ENCODE results near the gene UBR4. TPM values are rescaled to one million over a fixed set of nuclear protein-coding genes. Genes with fewer than 3 reads are reported as not detected.

Gene UBR4
- total RNA-seq, 2 experiments from 2014 or later = 116 to 125 TPM

- intact Hi-C loops (cut with DNase I, micrococcal nuclease) = no loop called here
- H3K9me3 ChIP-seq (ENCODE audit: control insufficient read depth in 1 of 2, insufficient read depth in 1 of 2, low read length in 2 of 2) = peaks cover 0 to 8% of the 10 kb centered on the region in 2 experiments
- no peaks in the 10 kb centered on the region for H3K27me3 Mint-ChIP-seq
- peaks cover 5% of the 10 kb centered on the region for H3K4me1 Mint-ChIP-seq (ENCODE audit: low read depth)
- no peak overlapping the region for H3K4me3 ChIP-seq (ENCODE audit: low read length)
- no peak overlapping the region for H3K27ac Mint-ChIP-seq
- ATAC-seq (ENCODE audit: poor library complexity) (no peak), DNase-seq (no peak)
- H3K36me3 Mint-ChIP-seq (ENCODE audit: low read depth) = no peaks in the 10 kb centered on the region
- POLR2A ChIA-PET = no interaction called here
- H3K4me1 ChIP-seq (ENCODE audit: insufficient read depth, low read length) = peaks cover 4% of the 10 kb centered on the region
- CTCF ChIA-PET = no interaction called here
- H3K27me3 ChIP-seq (ENCODE audit: control insufficient read depth in 1 of 2, insufficient read depth in 2 of 2, low read length in 2 of 2) = peaks cover 2 to 4% of the 10 kb centered on the region in 2 experiments
- H3K27ac ChIP-seq (ENCODE audit: low read depth in 1 of 2, low read length in 2 of 2) = no peak overlapping the region
- H3K9me3 Mint-ChIP-seq = no peaks in the 10 kb centered on the region
- no peak for TF ChIP-seq CTCF (IDR thresholded peaks at IDR 0.05)
- H3K4me3 Mint-ChIP-seq = no peak overlapping the region
- no peaks in the 10 kb centered on the region for H3K36me3 ChIP-seq (ENCODE audit: insufficient read depth, low read length)
Measured at GRCh38 chr1:19028546-19029129, 181.4 kb downstream of the UBR4 start.

GRCh38 chr1:19028110-19028509 is 182.0 kb downstream of the UBR4 start:
- no peaks in the 10 kb centered on the region for H3K9me3 Mint-ChIP-seq
- intact Hi-C loops (cut with DNase I, micrococcal nuclease) = no loop called here
- H3K36me3 ChIP-seq (ENCODE audit: insufficient read depth, low read length) = no peaks in the 10 kb centered on the region
- H3K4me3 ChIP-seq (ENCODE audit: low read length) = no peak overlapping the region
- peaks cover 4% of the 10 kb centered on the region for H3K4me1 ChIP-seq (ENCODE audit: insufficient read depth, low read length)
- peaks cover 5% of the 10 kb centered on the region for H3K4me1 Mint-ChIP-seq (ENCODE audit: low read depth)
- peaks cover 0 to 8% of the 10 kb centered on the region in 2 experiments for H3K9me3 ChIP-seq (ENCODE audit: control insufficient read depth in 1 of 2, insufficient read depth in 1 of 2, low read length in 2 of 2)
- no peak overlapping the region for H3K27ac Mint-ChIP-seq
- H3K27me3 ChIP-seq (ENCODE audit: control insufficient read depth in 1 of 2, insufficient read depth in 2 of 2, low read length in 2 of 2) = peaks cover 2 to 6% of the 10 kb centered on the region in 2 experiments
- no peak overlapping the region for H3K27ac ChIP-seq (ENCODE audit: low read depth in 1 of 2, low read length in 2 of 2)
- TF ChIP-seq CTCF (IDR thresholded peaks at IDR 0.05) = no peak
- POLR2A ChIA-PET = no interaction called here
- DNase-seq (peak in 1 of 14 experiments; percentile 10), ATAC-seq (ENCODE audit: poor library complexity) (no peak)
- CTCF ChIA-PET = no interaction called here
- H3K36me3 Mint-ChIP-seq (ENCODE audit: low read depth) = no peaks in the 10 kb centered on the region
- H3K27me3 Mint-ChIP-seq = no peaks in the 10 kb centered on the region
- no peak overlapping the region for H3K4me3 Mint-ChIP-seq

Other genes starting within 250 kb of the UBR4 start
- gene EMC1, start 41.3 kb upstream of the UBR4 start, total RNA-seq = 10 to 100 TPM; 21.9 to 22.2 TPM
- gene MRTO4, start 41.5 kb upstream of the UBR4 start, total RNA-seq = 10 to 100 TPM; 10.2 to 12.0 TPM
- gene AKR7A3, start 78.5 kb upstream of the UBR4 start, total RNA-seq = 1 to 10 TPM in 1 of 2 experiments, under 1 TPM in 1; 0.84 to 1.4 TPM
- 10 to 100 TPM; 11.1 to 11.8 TPM for gene AKR7A2, start 101.9 kb upstream of the UBR4 start, total RNA-seq
- 1 to 10 TPM; 2.3 to 3.7 TPM for gene SLC66A1, start 102.1 kb upstream of the UBR4 start, total RNA-seq

Measured in CD4-positive, alpha-beta T cell (primary cell).